AG08396 (cell line): Measurements from ENCODE around the gene RNF175.

Experiments used
- DNase-seq: peaks from one replicate; pipeline ENCODE4 v3.0.0; 2012; ENCODE audit warnings: low spot score, mixed read lengths

Gene RNF175

DNA sequence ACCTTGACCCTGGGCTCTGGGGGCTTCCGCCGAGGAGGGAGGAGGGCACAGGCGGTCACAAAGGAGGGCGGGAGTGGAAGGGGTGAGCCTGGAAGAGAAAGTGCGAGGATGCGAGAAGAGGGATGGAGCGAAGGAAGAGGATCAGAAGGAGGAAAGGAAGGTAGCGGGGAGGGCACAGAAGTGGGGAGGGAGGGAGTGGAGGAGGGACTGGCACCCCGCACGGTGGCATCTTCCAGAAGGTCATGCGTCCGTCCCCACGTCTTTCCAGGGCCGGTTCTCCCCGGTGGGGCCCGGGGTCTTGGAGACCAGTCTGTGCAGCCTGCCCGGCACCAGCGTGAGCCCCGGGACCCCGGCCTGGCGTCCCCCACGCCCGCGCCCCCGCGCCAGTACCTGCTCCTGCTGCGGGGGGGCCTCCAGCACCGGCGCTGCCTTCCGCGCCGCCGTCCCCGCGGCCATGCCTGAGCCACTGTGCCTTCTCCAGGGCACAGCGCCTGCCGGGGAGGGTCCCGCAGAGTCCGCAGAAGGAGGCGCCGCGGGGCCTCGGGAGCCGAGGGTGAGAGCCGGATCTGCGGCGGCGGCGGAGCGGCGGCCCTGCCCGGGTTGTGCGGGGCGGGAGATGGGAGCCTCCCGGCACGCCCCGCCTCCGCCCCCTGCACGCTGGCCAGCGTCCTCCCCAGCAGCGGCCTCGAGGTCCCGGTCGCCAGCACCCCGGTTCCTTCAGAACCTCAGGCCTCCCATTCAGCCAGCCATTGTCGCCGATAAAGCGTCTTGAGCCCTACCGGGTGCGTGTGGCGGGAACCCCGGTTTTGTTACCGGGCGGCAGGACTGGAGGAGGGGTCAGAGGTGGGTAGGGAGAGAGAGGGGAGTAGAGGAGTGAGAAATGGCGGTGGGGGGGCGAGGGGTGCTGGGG, at the start of gene RNF175:
Gene RNF175, minus strand, starts transcription at position 618 of the 910 bp plus-strand sequence. Its CDS starts 162 bp downstream, at position 456.
- DNase-seq = peak; percentile 29

DNA sequence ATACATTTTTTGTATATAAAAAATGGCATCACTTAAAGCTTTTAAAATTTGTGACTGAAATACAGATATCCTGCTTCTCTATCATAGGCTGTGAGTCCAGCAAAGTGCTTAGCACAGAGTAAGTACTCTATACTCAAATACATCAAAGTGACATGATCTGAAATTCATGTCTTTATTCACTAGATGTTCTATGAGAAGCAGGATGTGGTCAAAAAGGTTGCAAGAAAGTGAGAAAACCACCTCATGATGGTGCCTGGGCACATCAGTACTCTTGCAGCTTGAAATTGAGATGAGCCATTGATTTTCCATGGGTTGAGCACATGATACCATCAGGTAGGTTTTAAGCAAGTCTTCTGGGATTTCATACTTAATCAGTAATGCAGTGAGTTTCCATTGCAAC, 49.5 kb upstream of the RNF175 start:
- DNase-seq = no peak

DNA sequence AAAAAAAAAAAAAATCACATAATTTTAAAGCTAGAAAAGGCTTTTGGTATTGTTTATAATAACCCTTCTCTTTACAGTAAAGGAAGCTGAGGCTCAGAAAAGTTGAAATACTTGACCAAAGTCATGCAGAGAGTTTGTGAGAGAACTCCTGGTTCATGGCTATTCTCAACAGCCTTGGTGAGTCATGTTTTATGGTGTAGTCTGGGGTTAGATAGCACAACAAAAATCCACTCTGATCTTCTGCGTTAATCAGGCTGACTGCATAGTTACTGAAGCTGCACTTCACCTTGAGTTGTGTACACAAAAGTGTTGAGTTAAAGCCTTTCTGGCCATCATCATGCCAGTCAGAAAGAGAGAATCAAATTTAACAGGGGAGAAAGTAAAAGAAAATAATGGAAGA, 48.4 kb upstream of the RNF175 start:
- DNase-seq = no peak

DNA sequence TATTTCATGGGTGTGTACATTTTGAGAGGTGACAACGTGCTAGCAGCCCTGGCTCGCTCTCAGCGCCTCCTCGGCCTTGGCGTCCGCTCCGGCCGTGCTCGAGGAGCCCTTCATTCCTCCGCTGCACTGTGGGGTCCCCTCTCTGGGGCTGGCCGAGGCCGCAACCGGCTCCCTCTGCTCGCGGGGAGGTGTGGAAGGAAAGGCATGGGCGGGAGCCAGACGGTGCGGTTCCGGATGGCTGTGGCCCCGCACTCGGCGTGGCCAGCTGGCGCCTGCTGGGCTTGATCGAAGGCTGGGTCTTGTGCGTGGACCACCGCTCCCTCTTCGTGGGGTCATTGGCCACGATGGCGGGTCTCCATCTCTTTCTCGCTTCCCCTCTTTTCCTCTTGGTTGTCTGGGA, 46.2 kb upstream of the RNF175 start:
- DNase-seq = no peak

DNA sequence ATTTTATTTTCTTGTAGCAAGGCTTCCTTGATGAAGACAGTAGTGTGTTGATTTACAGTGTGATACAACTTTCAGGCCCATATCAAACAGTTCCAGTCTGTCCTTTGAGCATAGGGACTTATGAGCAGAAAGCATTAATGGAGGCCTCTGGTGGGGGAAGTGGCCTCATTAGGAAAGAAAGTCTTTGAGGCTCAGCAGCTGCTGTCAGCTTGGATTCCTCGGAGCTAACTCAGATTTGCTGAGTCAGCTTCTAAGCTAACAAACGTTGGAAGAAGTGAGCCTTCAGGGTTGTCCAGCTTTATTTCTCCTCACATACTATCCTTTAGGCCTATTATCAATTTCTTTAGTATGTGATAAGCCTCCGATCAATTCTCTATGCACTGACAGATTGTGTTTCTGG, 44.9 kb upstream of the RNF175 start:
- no peak for DNase-seq

DNA sequence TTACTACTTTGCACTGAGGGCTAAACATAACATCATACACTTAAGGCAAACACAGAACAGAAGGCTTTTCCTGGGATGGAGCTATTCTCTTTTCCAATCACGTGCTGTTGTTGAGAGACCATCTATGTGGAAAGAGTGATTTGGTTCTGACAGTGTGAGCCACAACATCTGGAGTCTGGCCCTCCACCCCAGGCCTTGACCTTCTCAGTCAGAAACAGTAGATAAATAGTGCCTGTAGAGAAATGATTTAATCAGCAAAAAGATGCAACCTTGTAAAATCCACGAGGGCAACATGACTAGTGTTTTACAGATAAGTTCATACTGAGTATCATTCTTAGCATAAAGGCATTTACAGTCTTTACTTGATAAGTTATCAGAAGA, 39.9 kb upstream of the RNF175 start:
- DNase-seq = no peak

DNA sequence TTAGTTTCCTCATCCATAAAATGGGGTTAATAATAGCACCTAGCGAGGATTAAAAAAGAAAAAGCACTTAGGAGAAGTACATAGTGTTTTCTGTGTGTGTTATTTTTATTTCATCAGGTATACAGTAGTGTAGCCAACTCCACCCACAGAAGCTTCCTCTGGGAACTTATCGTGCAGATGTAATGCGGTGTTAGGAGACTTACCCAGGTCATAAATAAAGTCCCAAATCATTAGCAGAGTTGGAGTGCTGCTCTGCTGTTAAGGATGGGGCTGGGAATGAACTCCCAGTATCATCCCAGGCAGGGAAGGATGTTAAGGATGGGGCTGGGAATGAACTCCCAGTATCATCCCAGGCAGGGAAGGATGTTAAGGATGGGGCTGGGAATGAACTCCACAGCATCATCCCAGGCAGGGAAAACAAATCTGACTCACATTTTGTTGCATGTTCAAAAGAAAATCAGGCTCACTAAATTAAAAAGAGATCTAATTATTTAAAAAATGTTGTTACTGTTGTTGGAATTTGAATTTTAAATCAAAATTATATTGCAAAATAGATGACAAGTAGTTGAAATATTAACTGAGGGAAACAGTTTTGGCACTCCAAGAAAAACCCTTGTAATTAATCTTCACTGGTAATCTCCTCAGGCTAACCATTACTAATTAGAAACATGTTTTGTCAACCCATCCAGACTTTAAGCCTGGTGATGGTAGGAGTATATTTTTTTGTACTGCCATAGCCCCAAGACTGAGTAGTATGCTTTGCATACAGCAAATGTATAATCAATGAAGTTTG, 39.3 kb upstream of the RNF175 start:
- no peak for DNase-seq

DNA sequence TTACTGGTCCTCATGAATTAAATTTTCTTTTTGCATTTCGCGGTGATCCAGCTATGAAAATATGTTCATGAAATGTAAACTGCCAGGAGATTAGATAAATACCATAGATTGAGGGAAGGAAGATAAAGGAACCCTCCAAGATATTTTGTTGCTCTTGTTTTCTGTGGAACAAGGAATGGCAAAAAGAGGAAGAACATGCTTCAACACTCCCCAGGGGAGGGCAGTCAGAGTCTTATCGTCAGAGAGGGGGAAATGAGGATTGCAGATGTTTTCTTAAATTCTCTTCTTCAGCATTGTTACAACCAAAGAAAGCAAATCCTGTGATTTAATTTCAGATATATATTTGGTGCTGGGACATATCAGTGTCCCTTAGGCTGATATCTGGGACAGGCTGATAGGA, 38.6 kb upstream of the RNF175 start:
- no peak for DNase-seq

DNA sequence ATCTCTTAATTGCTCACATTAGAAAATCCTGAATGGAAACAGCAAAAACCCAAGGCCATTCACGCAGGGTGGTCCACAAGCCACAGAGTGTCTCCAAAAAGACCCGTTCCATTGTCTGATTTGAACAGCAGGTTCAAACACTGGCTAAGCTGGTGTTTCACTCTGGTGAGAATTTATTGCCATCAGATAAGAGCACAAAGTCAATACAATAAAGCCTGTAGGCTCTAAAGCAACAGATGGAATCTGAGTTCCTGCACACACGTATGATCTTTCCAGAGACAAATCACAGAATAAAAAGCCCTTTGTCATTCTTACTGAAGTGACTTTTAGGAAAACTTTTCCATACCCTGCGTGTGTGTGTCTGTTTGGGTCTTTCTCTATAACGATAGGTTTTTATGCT, 34.2 kb upstream of the RNF175 start:
- DNase-seq = no peak

DNA sequence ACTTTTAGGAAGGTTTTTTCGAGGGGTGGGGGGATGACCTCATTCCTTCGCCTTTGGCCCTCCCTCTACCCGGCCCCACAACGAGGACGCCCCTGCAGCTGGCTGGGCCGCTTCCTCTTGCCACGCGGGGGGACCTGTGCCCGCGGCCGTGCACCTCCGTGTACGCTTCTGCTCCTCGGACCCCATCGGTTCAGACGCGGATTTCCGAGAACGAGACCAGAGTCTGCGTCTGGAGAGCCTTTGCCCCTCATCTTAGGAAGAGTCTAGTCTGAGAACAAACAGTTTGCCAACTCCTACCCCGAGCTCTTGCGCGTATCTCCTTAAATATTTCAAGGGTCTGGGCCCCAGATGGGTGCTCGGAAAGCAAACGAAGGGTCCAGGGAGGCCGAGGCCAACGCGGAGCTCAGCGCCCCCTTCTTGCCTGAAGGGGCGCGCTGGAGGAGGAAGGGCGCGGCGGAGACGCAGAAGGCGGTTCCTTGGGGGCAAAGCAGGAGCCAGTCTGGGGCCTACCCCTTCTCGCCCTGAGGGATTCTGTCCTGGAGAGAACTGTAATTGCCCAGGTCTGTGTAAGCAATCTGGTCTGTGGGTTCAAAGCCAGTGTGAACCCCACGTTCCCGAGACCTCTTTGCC, 32.9 kb upstream of the RNF175 start:
- DNase-seq = no peak

DNA sequence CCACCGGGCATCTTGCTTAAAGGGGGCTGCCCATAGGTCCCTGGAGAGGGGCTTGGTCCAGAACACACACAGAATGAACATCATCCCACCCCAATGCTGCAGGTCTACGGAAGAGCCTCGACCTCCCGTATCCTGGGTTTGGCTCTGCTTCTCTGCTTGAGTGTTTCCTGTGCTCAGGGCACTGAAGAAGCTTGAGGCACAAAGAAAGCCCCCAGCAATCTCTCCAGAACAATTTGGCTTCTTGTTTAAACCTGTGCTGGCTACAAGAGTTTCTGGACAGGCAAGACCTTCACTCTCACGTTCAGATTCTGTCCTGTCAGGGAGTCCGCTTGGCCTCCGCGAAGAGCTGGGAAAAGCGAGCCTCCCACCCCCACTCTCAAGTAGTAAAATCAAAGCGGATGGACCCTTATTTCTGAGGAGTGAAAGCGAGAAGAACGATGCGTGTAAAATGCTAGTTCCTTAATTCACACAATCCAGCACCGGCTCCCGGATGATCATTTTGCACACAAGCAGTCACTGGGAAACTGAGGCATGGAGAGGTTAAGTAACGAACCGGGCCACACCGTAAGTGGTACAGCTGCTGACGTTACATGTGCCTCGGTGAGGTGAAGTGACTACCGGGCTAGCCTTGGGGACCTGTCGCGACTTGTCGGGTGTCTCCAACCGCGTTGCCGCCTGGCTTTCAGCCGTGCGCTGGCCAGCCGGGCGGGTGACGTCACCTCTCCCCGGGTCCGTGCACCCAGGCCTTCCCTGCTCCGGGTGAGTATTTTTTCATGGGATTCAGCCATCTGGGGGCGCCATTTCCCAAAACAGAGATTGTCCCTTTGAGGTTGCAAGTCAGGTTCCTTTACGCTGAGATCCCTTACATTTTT, 32.2 kb upstream of the RNF175 start:
- DNase-seq = peak; percentile 34

DNA sequence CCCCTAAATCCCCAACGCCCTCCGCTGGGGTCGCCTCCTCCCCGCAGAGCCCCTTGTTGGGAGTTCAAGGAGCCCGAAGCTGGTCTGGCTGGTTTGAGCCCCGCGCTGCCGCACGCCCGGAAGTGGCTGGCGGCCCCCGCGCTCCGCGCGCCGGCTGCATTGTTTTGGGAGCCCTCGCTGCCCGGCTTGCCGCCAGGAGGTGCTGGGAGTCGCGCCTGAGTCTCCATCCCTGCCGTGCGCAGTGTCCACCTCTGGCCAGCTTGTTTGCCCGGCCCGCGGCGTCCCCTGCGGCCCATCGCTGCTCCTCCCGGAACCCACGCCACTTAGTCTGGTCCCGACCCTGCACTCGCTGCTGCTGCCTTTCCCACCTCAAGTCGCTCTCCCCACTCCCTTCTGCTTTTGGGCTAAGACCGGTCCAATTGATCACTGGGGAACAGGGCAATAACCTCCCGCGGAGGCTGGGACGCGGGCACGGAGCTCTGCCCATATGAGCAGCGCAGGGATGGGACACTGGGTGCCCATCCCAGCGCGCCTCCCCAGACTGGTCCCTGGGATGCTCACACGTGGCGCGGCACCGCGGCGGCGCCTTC, 31.2 kb upstream of the RNF175 start:
- peak; percentile 43 for DNase-seq

DNA sequence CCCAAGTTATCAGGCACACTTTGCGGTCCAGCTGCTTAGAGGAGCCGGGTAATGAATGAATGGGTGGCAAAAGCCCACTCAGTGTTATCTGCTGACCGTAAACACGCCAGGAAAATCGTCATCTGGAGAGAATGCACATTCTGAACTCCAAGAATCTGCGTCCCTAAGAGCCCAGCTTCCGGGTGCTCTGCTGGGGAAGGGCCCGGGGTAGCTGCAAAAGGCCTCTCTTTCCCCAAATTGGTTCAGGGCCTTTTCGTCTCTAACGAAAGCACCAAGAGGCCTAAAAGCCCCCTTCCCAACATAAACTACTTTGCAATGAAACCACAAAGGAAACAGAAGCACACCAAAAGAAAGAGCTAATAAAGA, 30.7 kb upstream of the RNF175 start:
- no peak for DNase-seq

DNA sequence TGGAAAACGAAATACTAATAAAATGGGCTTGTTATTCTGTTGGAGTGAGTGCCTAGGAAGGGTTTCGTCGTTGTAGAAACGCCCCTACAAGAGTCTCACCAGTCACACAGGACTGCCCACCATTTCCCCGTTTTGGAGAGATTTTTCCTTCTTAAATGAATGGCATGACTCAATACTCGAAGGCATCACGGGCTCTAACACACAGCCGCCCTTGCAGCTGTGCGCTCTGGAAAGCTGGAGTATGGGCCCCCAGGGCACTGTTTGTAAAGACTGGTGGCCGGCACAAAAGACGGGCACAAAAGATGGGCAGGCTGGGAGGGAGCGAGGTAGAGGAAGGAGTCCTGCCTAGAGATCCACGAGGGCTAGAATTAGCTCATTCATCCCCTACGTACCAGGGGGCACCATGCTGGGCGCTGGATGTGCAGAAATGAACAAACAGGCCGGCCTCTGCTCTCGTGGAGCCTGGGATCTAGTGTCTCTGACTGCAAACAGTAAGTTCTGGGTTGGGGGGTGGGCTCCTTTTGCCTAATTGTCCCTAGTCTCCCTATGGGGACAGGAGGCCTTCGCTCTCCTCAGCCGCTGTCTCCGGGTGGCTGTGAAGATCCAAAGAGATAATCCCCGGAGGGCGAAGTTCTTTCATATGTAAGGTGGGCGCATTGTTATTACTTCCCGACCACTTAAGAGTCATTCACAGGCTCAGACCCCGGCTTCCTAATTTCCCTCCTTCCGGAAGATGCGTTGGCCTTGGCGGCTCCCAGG, 30.1 kb upstream of the RNF175 start:
- no peak for DNase-seq

DNA sequence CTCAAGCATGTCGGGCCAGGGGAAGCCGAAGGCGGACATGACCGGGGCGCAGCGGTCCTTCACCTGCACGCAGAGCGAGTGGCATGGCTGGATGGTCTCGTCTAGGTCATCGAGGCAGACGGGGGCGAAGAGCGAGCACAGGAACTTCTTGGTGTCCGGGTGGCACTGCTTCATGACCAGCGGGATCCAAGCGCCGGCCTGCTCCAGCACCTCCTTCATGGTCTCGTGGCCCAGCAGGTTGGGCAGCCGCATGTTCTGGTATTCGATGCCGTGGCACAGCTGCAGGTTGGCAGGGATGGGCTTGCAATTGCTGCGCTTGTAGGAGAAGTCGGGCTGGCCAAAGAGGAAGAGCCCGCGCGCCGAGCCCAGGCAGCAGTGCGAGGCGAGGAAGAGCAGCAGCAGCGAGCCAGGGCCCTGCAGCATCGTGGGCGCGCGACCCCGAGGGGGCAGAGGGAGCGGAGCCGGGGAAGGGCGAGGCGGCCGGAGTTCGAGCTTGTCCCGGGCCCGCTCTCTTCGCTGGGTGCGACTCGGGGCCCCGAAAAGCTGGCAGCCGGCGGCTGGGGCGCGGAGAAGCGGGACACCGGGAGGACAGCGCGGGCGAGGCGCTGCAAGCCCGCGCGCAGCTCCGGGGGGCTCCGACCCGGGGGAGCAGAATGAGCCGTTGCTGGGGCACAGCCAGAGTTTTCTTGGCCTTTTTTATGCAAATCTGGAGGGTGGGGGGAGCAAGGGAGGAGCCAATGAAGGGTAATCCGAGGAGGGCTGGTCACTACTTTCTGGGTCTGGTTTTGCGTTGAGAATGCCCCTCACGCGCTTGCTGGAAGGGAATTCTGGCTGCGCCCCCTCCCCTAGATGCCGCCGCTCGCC, 28.8 kb upstream of the RNF175 start, which contains the start of gene SFRP2:
Gene SFRP2, minus strand, starts transcription at position 671 of the 864 bp plus-strand sequence. Its CDS starts 248 bp downstream, at position 423.
- no peak for DNase-seq

DNA sequence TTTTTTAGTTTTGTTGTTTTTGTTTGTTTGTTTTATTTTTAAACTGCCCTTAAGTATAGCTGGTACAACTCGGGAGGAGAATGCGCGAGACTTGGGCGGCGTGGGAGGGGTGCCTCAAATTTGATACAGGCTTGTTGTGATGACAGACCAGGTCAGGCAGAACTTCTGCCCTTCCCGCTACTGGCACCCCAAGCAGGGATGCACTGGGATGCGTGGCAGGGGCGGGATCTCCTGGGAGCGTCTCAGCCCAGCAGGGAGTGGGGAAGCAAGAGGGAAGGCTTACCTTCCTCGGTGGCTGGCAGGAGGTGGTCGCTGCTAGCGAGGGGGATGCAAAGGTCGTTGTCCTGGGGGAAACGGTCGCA, 28.2 kb upstream of the RNF175 start:
- DNase-seq = no peak

DNA sequence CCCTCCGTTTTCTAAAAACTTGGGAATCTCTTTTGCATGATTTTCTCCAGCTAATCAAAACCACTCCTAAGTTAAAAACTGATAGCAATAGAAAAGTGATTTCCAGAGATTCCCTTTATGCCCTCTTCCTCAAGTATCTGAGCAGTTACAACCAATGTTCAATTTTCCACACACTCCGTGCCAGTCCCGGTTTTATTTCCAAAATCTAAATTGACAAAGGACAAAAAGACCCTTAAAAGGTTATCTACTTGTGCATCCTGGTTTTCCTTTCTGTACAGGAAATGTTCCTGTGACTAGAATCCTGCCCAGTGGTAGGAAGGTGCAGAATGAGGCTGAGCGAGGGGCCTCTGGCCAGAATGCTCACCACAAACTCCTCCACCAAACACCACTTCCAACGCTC, 27.8 kb upstream of the RNF175 start:
- no peak for DNase-seq

DNA sequence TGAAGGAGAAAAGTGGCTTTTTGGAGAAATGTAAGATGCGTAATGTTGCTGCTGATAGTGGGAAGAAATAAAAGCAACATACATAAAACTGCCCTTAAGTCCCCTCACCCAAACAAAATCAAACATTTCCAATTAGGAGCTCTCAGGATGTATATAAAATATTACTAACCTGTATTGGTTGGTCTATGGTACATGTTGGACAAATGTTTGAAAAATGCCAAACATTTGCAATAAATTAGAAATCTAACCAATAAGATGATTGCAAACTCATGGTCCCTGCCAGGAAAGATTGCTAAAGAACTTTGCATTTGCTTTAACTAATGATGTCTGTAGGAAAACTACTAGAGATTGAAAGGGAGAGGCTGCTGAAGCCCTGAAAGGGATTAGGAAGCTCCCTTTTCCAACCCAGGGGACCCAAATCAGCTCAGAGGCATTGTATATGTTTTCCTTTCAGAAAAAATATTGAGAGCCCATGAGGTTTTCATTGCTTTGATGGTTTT, 27.3 kb upstream of the RNF175 start:
- DNase-seq = no peak

DNA sequence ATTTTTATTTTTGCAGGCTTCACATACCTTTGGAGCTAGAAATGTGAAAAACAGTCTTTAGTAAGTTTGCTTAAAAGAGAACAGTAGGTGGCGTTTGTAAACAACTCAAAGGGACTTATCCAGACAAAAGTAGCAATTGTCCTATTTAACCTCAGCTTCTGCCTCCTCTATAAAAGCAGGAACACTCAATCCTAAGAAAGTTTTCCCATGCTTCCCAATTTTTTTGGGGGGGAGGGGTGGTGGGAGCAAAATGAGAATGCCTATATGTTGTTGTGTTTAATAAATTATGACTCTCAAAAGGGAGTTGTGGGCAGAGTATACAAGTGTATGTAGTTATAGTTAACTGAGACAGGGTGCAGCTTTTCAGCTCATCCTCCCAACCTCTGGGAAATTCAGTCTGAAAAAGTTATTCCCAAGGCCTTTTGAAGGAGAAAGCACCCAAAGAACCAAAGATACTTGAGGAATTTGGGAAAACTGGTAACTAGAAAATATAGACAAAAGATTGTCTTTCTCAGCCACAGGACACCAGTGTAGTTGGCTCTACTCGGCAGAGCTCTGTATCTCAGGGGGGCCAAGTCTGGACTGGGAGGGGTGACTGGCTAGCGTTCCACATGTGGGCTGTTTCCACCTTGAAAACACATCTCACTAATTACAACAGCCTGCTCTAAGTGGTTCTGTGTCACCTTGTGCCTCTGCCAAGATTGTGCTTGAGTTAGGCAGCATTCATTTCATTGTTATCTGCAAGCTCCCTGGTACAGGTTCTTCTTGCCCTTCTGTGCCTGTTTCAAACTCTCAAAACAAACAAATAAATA, 26.3 kb upstream of the RNF175 start:
- no peak for DNase-seq
